ENCODE measurements around the gene ARID3A. TPM values are rescaled to one million over a fixed set of nuclear protein-coding genes. Genes with fewer than 3 reads are reported as not detected.
"Not testable (repeated sequence)": the region's sequence is repeated elsewhere in the genome, so short reads cannot be mapped to it uniquely, and the experiment has no call there.

Gene ARID3A
- total RNA-seq, 2 donors from 2014 or later: 42.8 to 46.1 TPM

GRCh38 chr19:957578-957977, 31.7 kb downstream of the ARID3A start:
- not testable (repeated sequence) for H3K27me3 Mint-ChIP-seq; DNase-seq (ENCODE audit: low spot score); H3K36me3 Mint-ChIP-seq; H3K27ac Mint-ChIP-seq; H3K9me3 Mint-ChIP-seq; ATAC-seq; H3K4me3 Mint-ChIP-seq; H3K4me1 Mint-ChIP-seq (ENCODE audit: low read depth in 2 of 2)

GRCh38 chr19:958967-959855, 33.4 kb downstream of the ARID3A start:
- Mint-ChIP-seq H3K4me1 (ENCODE audit: low read depth in 2 of 2) (peaks cover 0 to 3% of the 10 kb centered on the region in 2 donors), H3K36me3 (no peaks in the 10 kb centered on the region), H3K9me3 (no peaks in the 10 kb centered on the region), H3K27ac (no peak overlapping the region), H3K4me3 (no peak overlapping the region), H3K27me3 (no peaks in the 10 kb centered on the region)
- DNase-seq (ENCODE audit: low spot score) (no peak), ATAC-seq (no peak)

- Mint-ChIP-seq H3K27ac (no peak overlapping the region), H3K9me3 (no peaks in the 10 kb centered on the region), H3K4me1 (ENCODE audit: low read depth in 2 of 2) (peaks cover 0 to 3% of the 10 kb centered on the region in 2 donors)
These were observed 34.2 kb downstream of the ARID3A start for GRCh38 chr19:960020-960419.

GRCh38 chr19:960601-960938, 34.7 kb downstream of the ARID3A start:
- Mint-ChIP-seq H3K27ac (no peak overlapping the region), H3K4me1 (ENCODE audit: low read depth in 2 of 2) (peaks cover 0 to 3% of the 10 kb centered on the region in 2 donors), H3K4me3 (no peak overlapping the region), H3K27me3 (no peaks in the 10 kb centered on the region), H3K9me3 (no peaks in the 10 kb centered on the region), H3K36me3 (no peaks in the 10 kb centered on the region)
- ATAC-seq: no peak
- no peak for DNase-seq (ENCODE audit: low spot score)

More at GRCh38 chr19:960020-960419, 34.2 kb downstream of the ARID3A start:
- ATAC-seq (no peak), DNase-seq (ENCODE audit: low spot score) (no peak)
- no peaks in the 10 kb centered on the region for H3K36me3 Mint-ChIP-seq
- no peaks in the 10 kb centered on the region for H3K27me3 Mint-ChIP-seq
- no peak overlapping the region for H3K4me3 Mint-ChIP-seq

GRCh38 chr19:961866-962620, 36.2 kb downstream of the ARID3A start:
- H3K4me3 Mint-ChIP-seq: no peak overlapping the region
- DNase-seq (ENCODE audit: low spot score): no peak
- ATAC-seq: no peak

GRCh38 chr19:962683-963400, 37.0 kb downstream of the ARID3A start:
- Mint-ChIP-seq H3K4me3 (no peak overlapping the region), H3K4me1 (ENCODE audit: low read depth in 2 of 2) (peaks cover 0 to 3% of the 10 kb centered on the region in 2 donors), H3K36me3 (no peaks in the 10 kb centered on the region), H3K27me3 (no peaks in the 10 kb centered on the region), H3K9me3 (no peaks in the 10 kb centered on the region), H3K27ac (no peak overlapping the region)
- DNase-seq (ENCODE audit: low spot score): no peak
- no peak for ATAC-seq

More at GRCh38 chr19:961866-962620, 36.2 kb downstream of the ARID3A start:
- H3K9me3 Mint-ChIP-seq: no peaks in the 10 kb centered on the region
- peaks cover 0 to 3% of the 10 kb centered on the region in 2 donors for H3K4me1 Mint-ChIP-seq (ENCODE audit: low read depth in 2 of 2)
- H3K27me3 Mint-ChIP-seq: no peaks in the 10 kb centered on the region
- no peak overlapping the region for H3K27ac Mint-ChIP-seq
- no peaks in the 10 kb centered on the region for H3K36me3 Mint-ChIP-seq

GRCh38 chr19:963486-963951, 37.7 kb downstream of the ARID3A start:
- DNase-seq (ENCODE audit: low spot score): no peak
- no peak for ATAC-seq
- peaks cover 0 to 3% of the 10 kb centered on the region in 2 donors for H3K4me1 Mint-ChIP-seq (ENCODE audit: low read depth in 2 of 2)
- H3K9me3 Mint-ChIP-seq: no peaks in the 10 kb centered on the region
- no peaks in the 10 kb centered on the region for H3K27me3 Mint-ChIP-seq
- H3K27ac Mint-ChIP-seq: no peak overlapping the region
- no peaks in the 10 kb centered on the region for H3K36me3 Mint-ChIP-seq
- H3K4me3 Mint-ChIP-seq: no peak overlapping the region

GRCh38 chr19:964116-964520, 38.3 kb downstream of the ARID3A start:
- no peaks in the 10 kb centered on the region for H3K36me3 Mint-ChIP-seq

GRCh38 chr19:964761-965694, 39.2 kb downstream of the ARID3A start:
- H3K27me3 Mint-ChIP-seq: no peaks in the 10 kb centered on the region
- ATAC-seq (peak in 1 of 2 donors; percentile 43), DNase-seq (ENCODE audit: low spot score) (no peak)
- H3K9me3 Mint-ChIP-seq: no peaks in the 10 kb centered on the region
- no peaks in the 10 kb centered on the region for H3K4me1 Mint-ChIP-seq (ENCODE audit: low read depth in 2 of 2)
- no peak overlapping the region for H3K27ac Mint-ChIP-seq
- H3K4me3 Mint-ChIP-seq: no peak overlapping the region
- H3K36me3 Mint-ChIP-seq: no peaks in the 10 kb centered on the region

More at GRCh38 chr19:964116-964520, 38.3 kb downstream of the ARID3A start:
- DNase-seq (ENCODE audit: low spot score): no peak
- no peak for ATAC-seq
- H3K9me3 Mint-ChIP-seq: no peaks in the 10 kb centered on the region
- H3K27ac Mint-ChIP-seq: no peak overlapping the region
- no peak overlapping the region for H3K4me3 Mint-ChIP-seq
- no peaks in the 10 kb centered on the region for H3K4me1 Mint-ChIP-seq (ENCODE audit: low read depth in 2 of 2)
- H3K27me3 Mint-ChIP-seq: no peaks in the 10 kb centered on the region

- H3K36me3 Mint-ChIP-seq: peaks cover 5% of the 10 kb centered on the region
- H3K4me3 Mint-ChIP-seq: no peak overlapping the region
- H3K27ac Mint-ChIP-seq: no peak overlapping the region
- H3K9me3 Mint-ChIP-seq: no peaks in the 10 kb centered on the region
- no peaks in the 10 kb centered on the region for H3K27me3 Mint-ChIP-seq
- no peak for DNase-seq (ENCODE audit: low spot score)
- no peaks in the 10 kb centered on the region for H3K4me1 Mint-ChIP-seq (ENCODE audit: low read depth in 2 of 2)
- no peak for ATAC-seq
These were observed 40.8 kb downstream of the ARID3A start for GRCh38 chr19:966485-967088.

- no peak overlapping the region for H3K4me3 Mint-ChIP-seq
- no peak for ATAC-seq
- no peak for DNase-seq (ENCODE audit: low spot score)
- H3K27ac Mint-ChIP-seq: peak overlapping the region in 1 of 2 donors; percentile 49
- H3K4me1 Mint-ChIP-seq (ENCODE audit: low read depth in 2 of 2): no peaks in the 10 kb centered on the region
- no peaks in the 10 kb centered on the region for H3K27me3 Mint-ChIP-seq
- H3K36me3 Mint-ChIP-seq: peaks cover 5% of the 10 kb centered on the region
- no peaks in the 10 kb centered on the region for H3K9me3 Mint-ChIP-seq
These were observed 44.9 kb downstream of the ARID3A start for GRCh38 chr19:970695-971094.

GRCh38 chr19:971795-972194, 46.0 kb downstream of the ARID3A start:
- H3K9me3 Mint-ChIP-seq: no peaks in the 10 kb centered on the region
- no peaks in the 10 kb centered on the region for H3K4me1 Mint-ChIP-seq (ENCODE audit: low read depth in 2 of 2)
- ATAC-seq: no peak
- no peak for DNase-seq (ENCODE audit: low spot score)
- no peak overlapping the region for H3K27ac Mint-ChIP-seq
- H3K4me3 Mint-ChIP-seq: no peak overlapping the region
- no peaks in the 10 kb centered on the region for H3K27me3 Mint-ChIP-seq
- peaks cover 5% of the 10 kb centered on the region for H3K36me3 Mint-ChIP-seq

All from natural killer cell treated with Interleukin-12 subunit alpha and Interleukin-12 subunit beta and Interleukin-15 and Interleukin-18, amount 100 ng/mL, for 72 hours (primary cell).